ENCODE results near the gene CRIM1. TPM values are rescaled to one million over a fixed set of nuclear protein-coding genes. Genes with fewer than 3 reads are reported as not detected.

Gene CRIM1
- total and polyA plus RNA-seq, 7 donors = 3.0 to 148 (median 55.6) TPM

DNA sequence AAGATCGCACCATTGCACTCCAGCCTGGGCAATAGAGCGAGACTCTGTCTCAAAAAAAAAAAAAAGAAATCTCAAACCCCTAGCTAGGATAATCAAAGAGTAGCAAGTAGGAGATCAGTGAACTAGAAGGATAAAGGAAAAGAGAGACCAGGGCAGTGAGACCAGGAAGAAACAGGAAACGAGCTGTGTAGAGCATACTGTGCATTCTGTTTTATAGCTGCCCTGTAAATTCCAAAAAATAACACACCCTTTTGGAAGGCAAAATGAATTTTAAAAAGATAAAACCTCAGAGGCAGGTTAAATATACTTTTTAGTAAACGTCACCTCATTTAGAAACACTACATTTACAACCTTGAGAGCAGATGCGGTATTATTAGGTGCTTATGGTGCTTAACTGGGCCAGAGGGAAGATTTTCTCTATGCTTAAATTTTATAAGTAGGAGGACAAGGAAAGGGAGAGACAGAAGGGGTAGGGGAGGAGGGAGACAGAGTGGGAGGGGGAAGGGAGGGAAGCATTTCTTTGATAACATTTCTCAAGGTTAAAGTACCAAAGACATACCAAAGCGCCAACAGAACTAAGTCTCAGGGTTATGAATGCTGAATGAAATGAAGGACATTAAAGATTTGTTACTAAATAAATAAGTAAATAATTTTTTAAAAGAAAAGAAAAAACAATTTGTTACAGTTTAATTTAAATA lies 212.3 kb downstream of the CRIM1 start:
- TF ChIP-seq POLR2AphosphoS5 (IDR thresholded peaks at IDR 0.05) (no peak), EP300 (IDR thresholded peaks at IDR 0.05) (no peak), POLR2A (IDR thresholded peaks at IDR 0.05) (no peak)
- TF ChIP-seq, protein P1, sequence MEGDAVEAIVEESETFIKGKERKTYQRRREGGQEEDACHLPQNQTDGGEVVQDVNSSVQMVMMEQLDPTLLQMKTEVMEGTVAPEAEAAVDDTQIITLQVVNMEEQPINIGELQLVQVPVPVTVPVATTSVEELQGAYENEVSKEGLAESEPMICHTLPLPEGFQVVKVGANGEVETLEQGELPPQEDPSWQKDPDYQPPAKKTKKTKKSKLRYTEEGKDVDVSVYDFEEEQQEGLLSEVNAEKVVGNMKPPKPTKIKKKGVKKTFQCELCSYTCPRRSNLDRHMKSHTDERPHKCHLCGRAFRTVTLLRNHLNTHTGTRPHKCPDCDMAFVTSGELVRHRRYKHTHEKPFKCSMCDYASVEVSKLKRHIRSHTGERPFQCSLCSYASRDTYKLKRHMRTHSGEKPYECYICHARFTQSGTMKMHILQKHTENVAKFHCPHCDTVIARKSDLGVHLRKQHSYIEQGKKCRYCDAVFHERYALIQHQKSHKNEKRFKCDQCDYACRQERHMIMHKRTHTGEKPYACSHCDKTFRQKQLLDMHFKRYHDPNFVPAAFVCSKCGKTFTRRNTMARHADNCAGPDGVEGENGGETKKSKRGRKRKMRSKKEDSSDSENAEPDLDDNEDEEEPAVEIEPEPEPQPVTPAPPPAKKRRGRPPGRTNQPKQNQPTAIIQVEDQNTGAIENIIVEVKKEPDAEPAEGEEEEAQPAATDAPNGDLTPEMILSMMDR (IDR thresholded peaks at IDR 0.05) = no peak
- H3K27ac ChIP-seq = no peak overlapping the region
- WGBS, 2 donors = 51 to 83% methylated on average over 6 of the region's 6 CpGs
- no peaks in the 10 kb centered on the region for H3K36me3 ChIP-seq
- H3K4me3 ChIP-seq = no peak overlapping the region
- H3K27me3 ChIP-seq = no peaks in the 10 kb centered on the region
- DNase-seq = no peak
- peaks cover 0 to 22% (median 12%) of the 10 kb centered on the region in 4 donors for H3K4me1 ChIP-seq
- intact Hi-C loops (cut with DNase I) = no loop called here
- no peaks in the 10 kb centered on the region for H3K9me3 ChIP-seq

DNA sequence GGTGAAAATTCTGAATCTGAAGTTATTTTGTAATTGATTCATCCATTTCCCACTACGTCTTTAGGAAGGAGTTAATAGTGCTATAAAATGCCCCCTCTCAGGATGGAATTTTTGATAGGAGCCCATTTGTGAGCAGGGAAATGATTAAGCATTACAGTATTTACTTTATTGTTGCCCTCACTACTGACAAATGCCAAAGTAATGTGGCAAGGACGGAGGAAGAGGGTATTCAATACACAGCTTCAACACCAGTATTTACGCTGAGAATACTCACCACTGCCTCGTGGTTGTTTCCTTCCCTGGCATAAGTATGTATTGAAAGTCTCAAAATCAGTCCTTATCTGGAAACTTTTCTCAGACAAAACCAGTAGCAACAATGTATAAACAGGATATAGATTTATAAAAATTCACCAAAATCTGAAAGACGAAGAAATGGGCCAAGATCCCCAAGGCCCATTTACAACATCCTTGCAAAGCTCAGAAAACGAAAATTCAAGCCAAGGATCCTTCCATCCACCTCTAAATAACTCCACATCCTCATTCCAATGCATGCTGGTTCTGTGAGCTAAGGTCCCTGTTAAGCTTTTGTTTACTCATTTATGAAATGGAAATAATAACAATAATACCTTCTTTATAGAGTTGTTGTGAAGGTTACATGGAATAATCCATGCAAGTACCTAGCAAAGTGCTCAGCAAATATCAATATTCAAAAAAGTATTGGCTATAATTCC lies 213.1 kb downstream of the CRIM1 start:
- Histone ChIP-seq H3K9me3 (no peaks in the 10 kb centered on the region), H3K27me3 (no peaks in the 10 kb centered on the region), H3K36me3 (no peaks in the 10 kb centered on the region), H3K4me3 (no peak overlapping the region), H3K4me1 (peaks cover 0 to 25% (median 12%) of the 10 kb centered on the region in 4 donors), H3K27ac (no peak overlapping the region)
- DNase-seq = no peak
- TF ChIP-seq EP300 (IDR thresholded peaks at IDR 0.05) = no peak
- no peak for TF ChIP-seq POLR2AphosphoS5 (IDR thresholded peaks at IDR 0.05)
- TF ChIP-seq, protein P1 (IDR thresholded peaks at IDR 0.05) = no peak
- intact Hi-C loops (cut with DNase I) = no loop called here
- WGBS, 2 donors = 76 to 81% methylated on average over 6 of the region's 6 CpGs

- WGBS, 2 donors = 89% methylated on average over 3 of the region's 3 CpGs
- intact Hi-C loops (cut with DNase I) = no loop called here
- no peak overlapping the region for H3K4me3 ChIP-seq
- no peaks in the 10 kb centered on the region for H3K27me3 ChIP-seq
- DNase-seq = no peak
- H3K36me3 ChIP-seq = peaks cover 0 to 1% (median under 1%) of the 10 kb centered on the region in 4 donors
- H3K4me1 ChIP-seq = peaks cover 0 to 25% (median 12%) of the 10 kb centered on the region in 4 donors
- no peaks in the 10 kb centered on the region for H3K9me3 ChIP-seq
- no peak overlapping the region for H3K27ac ChIP-seq
- TF ChIP-seq EP300 (IDR thresholded peaks at IDR 0.05) = no peak
- TF ChIP-seq, protein P1 (IDR thresholded peaks at IDR 0.05) = no peak
- no peak for TF ChIP-seq POLR2A (IDR thresholded peaks at IDR 0.05)
- TF ChIP-seq POLR2AphosphoS5 (IDR thresholded peaks at IDR 0.05) = no peak
These were observed 213.8 kb downstream of the CRIM1 start for GRCh38 chr2:36569267-36569856.

DNA sequence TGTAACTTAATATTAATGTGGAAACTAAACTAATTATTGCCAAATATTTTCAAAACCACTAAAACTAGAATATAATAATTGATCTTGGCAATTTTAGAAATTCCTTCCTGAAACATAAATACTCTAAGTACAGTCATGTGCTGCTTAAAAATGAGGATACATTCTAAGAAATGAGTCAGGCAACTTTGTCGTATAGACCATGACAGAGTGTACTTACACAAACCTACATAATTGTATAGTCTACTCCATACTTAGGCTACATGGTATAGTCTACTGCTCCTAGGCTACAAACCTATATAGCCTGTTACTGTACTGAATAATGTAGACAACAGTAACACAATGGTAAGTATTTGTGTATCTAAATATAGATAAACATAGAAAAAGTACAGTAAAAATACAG lies 214.8 kb downstream of the CRIM1 start:
- no peaks in the 10 kb centered on the region for H3K27me3 ChIP-seq
- intact Hi-C loops (cut with DNase I) = no loop called here
- no peak for DNase-seq
- peaks cover 0 to 5% (median 2%) of the 10 kb centered on the region in 4 donors for H3K36me3 ChIP-seq
- H3K27ac ChIP-seq = no peak overlapping the region
- no peaks in the 10 kb centered on the region for H3K9me3 ChIP-seq
- WGBS, 2 donors = 80 to 92% methylated on average over 1 of the region's 1 CpG
- TF ChIP-seq POLR2A (IDR thresholded peaks at IDR 0.05) (no peak), POLR2AphosphoS5 (IDR thresholded peaks at IDR 0.05) (no peak), EP300 (IDR thresholded peaks at IDR 0.05) (no peak)
- TF ChIP-seq, protein P1 (IDR thresholded peaks at IDR 0.05) = no peak
- no peak overlapping the region for H3K4me3 ChIP-seq
- H3K4me1 ChIP-seq = peaks cover 0 to 25% (median 12%) of the 10 kb centered on the region in 4 donors
